ENCODE results near the gene KRTAP5-5.
A peak's percentile ranks its signal among the peaks of the same experiment; 100 is the strongest.

Gene KRTAP5-5

DNA sequence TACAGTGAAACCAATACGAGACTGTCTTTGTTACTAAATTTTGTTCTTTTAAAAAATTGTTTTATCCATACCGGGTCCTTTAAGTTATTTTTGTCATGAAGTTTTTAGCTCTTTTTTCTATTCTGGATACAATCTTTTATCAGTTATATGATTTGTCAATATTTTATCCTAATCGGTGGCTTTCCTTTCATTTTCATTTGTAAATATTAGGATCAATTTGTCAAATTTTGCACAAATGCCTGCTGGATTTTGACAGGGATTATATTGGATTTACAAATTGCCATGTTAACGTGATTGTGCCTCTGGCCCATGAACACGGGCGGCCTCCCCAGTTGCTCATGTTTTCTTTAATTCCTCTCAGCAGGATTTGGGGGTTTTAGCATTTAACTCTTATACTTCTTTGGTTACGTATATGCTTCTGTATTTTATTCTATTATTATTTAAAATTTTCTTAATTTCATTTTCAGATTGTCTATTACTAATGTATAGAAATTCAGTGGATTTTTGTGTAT, 46.7 kb downstream of the KRTAP5-5 start:
- Histone ChIP-seq H3K4me2 (ENCODE audit: insufficient read depth, low read length, poor library complexity, severe bottlenecking) (no peak overlapping the region), H2BK5ac (ENCODE audit: low read length) (no peak overlapping the region), H4K8ac (ENCODE audit: low read depth, low read length) (no peak overlapping the region), H3K23ac (ENCODE audit: low read depth, low read length, poor library complexity) (no peak overlapping the region), H3K4me1 (ENCODE audit: control insufficient read depth in 2 of 2, insufficient read depth in 1 of 2, low read depth in 1 of 2, low read length in 2 of 2) (peaks cover 0 to 8% of the 10 kb centered on the region in 2 donors), H4K91ac (ENCODE audit: low read depth, low read length, poor library complexity) (no peak overlapping the region), H2BK15ac (ENCODE audit: low read length) (no peak overlapping the region), H2BK120ac (ENCODE audit: low read depth, low read length) (no peak overlapping the region), H3K36me3 (replicated peaks in 1 of 2; ENCODE audit: control insufficient read depth in 2 of 2, insufficient read depth in 2 of 2, low read length in 2 of 2) (no peaks in the 10 kb centered on the region), H2AK5ac (ENCODE audit: low read depth, low read length) (no peak overlapping the region), H3K27ac (replicated peaks; ENCODE audit: low read length) (no peak overlapping the region), H2BK12ac (ENCODE audit: low read length) (no peak overlapping the region), H2AFZ (ENCODE audit: low read length) (no peak overlapping the region), H3K14ac (ENCODE audit: low read length) (no peak overlapping the region), H3K4ac (ENCODE audit: low read length) (no peak overlapping the region), H3K18ac (ENCODE audit: low read length) (no peak overlapping the region), H3K9ac (ENCODE audit: low read depth, low read length, poor library complexity) (no peak overlapping the region), H3K27me3 (ENCODE audit: control insufficient read depth in 3 of 3, insufficient read depth in 3 of 3, low read depth in 1 of 3, low read length in 3 of 3) (peaks cover 0 to 30% (median 0%) of the 10 kb centered on the region in 3 experiments), H3K79me1 (ENCODE audit: low read depth, low read length) (no peaks in the 10 kb centered on the region), H3K4me3 (ENCODE audit: low read length in 2 of 2) (no peak overlapping the region), H3K9me3 (replicated peaks in 1 of 2; ENCODE audit: control insufficient read depth in 2 of 2, insufficient read depth in 1 of 2, low read depth in 1 of 2, low read length in 2 of 2) (peaks cover 0 to 2% of the 10 kb centered on the region in 2 donors)
- no peak for DNase-seq (ENCODE audit: low spot score)
- no CpG with 5 or more reads among the region's 7 CpGs for WGBS, 2 donors (ENCODE audit: extremely low coverage in 2 of 2, insufficient read length in 2 of 2, insufficient replicate concordance in 1 of 2)

DNA sequence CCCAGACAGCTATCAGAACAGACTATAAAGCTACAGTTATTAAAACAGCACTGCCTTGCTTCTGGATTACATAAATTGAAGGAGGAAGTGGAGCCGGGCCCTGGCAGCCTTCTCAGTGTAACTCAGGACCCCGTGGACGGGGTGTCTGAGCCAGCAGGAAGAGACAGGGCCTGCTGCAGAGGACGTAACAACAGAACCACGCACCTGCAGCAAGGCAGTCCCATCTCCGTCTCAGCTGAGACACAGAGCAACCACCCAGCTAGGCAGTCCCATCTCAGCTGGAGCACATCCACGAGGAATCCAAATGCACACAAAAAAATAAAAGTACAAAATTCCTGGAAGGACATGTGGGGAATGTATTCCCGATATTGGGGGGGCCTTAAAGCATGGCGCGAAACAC, 50.3 kb downstream of the KRTAP5-5 start:
- Histone ChIP-seq H3K27ac (replicated peaks; ENCODE audit: low read length) (no peak overlapping the region), H2BK15ac (ENCODE audit: low read length) (no peak overlapping the region), H3K14ac (ENCODE audit: low read length) (no peak overlapping the region), H3K9ac (ENCODE audit: low read depth, low read length, poor library complexity) (no peak overlapping the region), H3K18ac (ENCODE audit: low read length) (no peak overlapping the region), H3K36me3 (replicated peaks in 1 of 2; ENCODE audit: control insufficient read depth in 2 of 2, insufficient read depth in 2 of 2, low read length in 2 of 2) (no peaks in the 10 kb centered on the region), H3K4ac (ENCODE audit: low read length) (no peak overlapping the region), H3K4me1 (ENCODE audit: control insufficient read depth in 2 of 2, insufficient read depth in 1 of 2, low read depth in 1 of 2, low read length in 2 of 2) (peaks cover 0 to 4% of the 10 kb centered on the region in 2 donors), H3K9me3 (replicated peaks in 1 of 2; ENCODE audit: control insufficient read depth in 2 of 2, insufficient read depth in 1 of 2, low read depth in 1 of 2, low read length in 2 of 2) (peaks cover 0 to 2% of the 10 kb centered on the region in 2 donors), H2BK120ac (ENCODE audit: low read depth, low read length) (no peak overlapping the region), H2AFZ (ENCODE audit: low read length) (no peak overlapping the region), H3K79me1 (ENCODE audit: low read depth, low read length) (no peaks in the 10 kb centered on the region), H3K23ac (ENCODE audit: low read depth, low read length, poor library complexity) (no peak overlapping the region), H2BK12ac (ENCODE audit: low read length) (peak overlapping the region; percentile 46), H4K91ac (ENCODE audit: low read depth, low read length, poor library complexity) (no peak overlapping the region), H3K4me3 (ENCODE audit: low read length in 2 of 2) (no peak overlapping the region), H3K27me3 (ENCODE audit: control insufficient read depth in 3 of 3, insufficient read depth in 3 of 3, low read depth in 1 of 3, low read length in 3 of 3) (peaks cover 0 to 14% (median 0%) of the 10 kb centered on the region in 3 experiments), H4K8ac (ENCODE audit: low read depth, low read length) (no peak overlapping the region), H2BK5ac (ENCODE audit: low read length) (peak overlapping the region; percentile 19), H3K4me2 (ENCODE audit: insufficient read depth, low read length, poor library complexity, severe bottlenecking) (no peak overlapping the region), H2AK5ac (ENCODE audit: low read depth, low read length) (peak overlapping the region; percentile 89)
- no CpG with 5 or more reads among the region's 10 CpGs for WGBS, 2 donors (ENCODE audit: extremely low coverage in 2 of 2, insufficient read length in 2 of 2, insufficient replicate concordance in 1 of 2)
- DNase-seq (ENCODE audit: low spot score) = no peak
